GM23338 (cell line): Measurements from ENCODE around the gene TRAF1. TPM values are rescaled to one million over a fixed set of nuclear protein-coding genes. Genes with fewer than 3 reads are reported as not detected.

Source experiments
- ATAC-seq: fragments of 200-7000 bp; cut with Tn5 transposase; 3 replicates; pipeline ENCODE4 v1.9.1; 2020
- DNase-seq: peaks from one replicate; pipeline ENCODE4 v3.0.0-alpha.2; 2015; ENCODE audit warnings: low spot score
- H2AFZ ChIP-seq: fragments of 200-600 bp; sonication (generic); 2 replicates; pipeline ENCODE4 v1.8.0; 2016; ENCODE audit warnings: antibody characterized with exemption, mild to moderate bottlenecking, moderate library complexity
- H3F3A ChIP-seq: fragments of 200-600 bp; sonication (generic); replicated peaks from 2 replicates; pipeline ENCODE4 v1.8.0; 2017; ENCODE audit warnings: antibody characterized with exemption, mixed run types, low read depth
- H3K27ac ChIP-seq: fragments of 200-600 bp; sonication (generic); 2 replicates; pipeline ENCODE4 v1.6.1; 2016; ENCODE audit warnings: low read depth
- H3K27me3 ChIP-seq: fragments of 200-600 bp; sonication (generic); 2 replicates; pipeline ENCODE4 v1.8.0; 2016; ENCODE audit warnings: mild to moderate bottlenecking, mixed run types, moderate library complexity; ENCODE audit not compliant: insufficient read depth
- H3K36me3 ChIP-seq: fragments of 200-600 bp; sonication (generic); 2 replicates; pipeline ENCODE4 v1.8.0; 2016; ENCODE audit warnings: mild to moderate bottlenecking; ENCODE audit not compliant: insufficient read depth
- H3K4me1 ChIP-seq: fragments of 200-600 bp; sonication (generic); 2 replicates; pipeline ENCODE4 v1.8.0; 2016; ENCODE audit warnings: mild to moderate bottlenecking, moderate library complexity; ENCODE audit not compliant: insufficient read depth
- H3K4me2 ChIP-seq: fragments of 200-600 bp; sonication (generic); 2 replicates; pipeline ENCODE4 v1.7.1; 2017; ENCODE audit warnings: mixed run types
- H3K4me3 ChIP-seq: fragments of 200-600 bp; sonication (generic); 2 replicates; pipeline ENCODE4 v1.6.1; 2016; ENCODE audit warnings: mixed run types
- H3K79me2 ChIP-seq: fragments of 200-600 bp; sonication (generic); replicated peaks from 2 replicates; pipeline ENCODE4 v1.8.0; 2017; ENCODE audit warnings: mild to moderate bottlenecking; ENCODE audit not compliant: insufficient read depth
- H3K9me2 ChIP-seq: fragments of 200-600 bp; sonication (generic); 2 replicates; pipeline ENCODE4 v1.8.0; 2017; ENCODE audit not compliant: insufficient read depth
- H4K20me1 ChIP-seq: fragments of 200-600 bp; sonication (generic); replicated peaks from 2 replicates; pipeline ENCODE4 v1.8.0; 2017; ENCODE audit warnings: mild to moderate bottlenecking; ENCODE audit not compliant: insufficient read depth
- H3K27ac Mint-ChIP-seq: 2 replicates; pipeline ENCODE4 v1.8.0; 2020; ENCODE audit warnings: inconsistent platforms, mild to moderate bottlenecking, moderate library complexity, mixed read lengths
- H3K27me3 Mint-ChIP-seq: 3 replicates; pipeline ENCODE4 v1.8.0; 2022; ENCODE audit warnings: low read depth, mild to moderate bottlenecking, moderate library complexity, mixed read lengths, inconsistent platforms; ENCODE audit not compliant: insufficient read depth, poor library complexity
- H3K36me3 Mint-ChIP-seq: 3 replicates; pipeline ENCODE4 v1.8.0; 2021; ENCODE audit warnings: low read depth, mild to moderate bottlenecking, inconsistent platforms, moderate library complexity, mixed read lengths
- H3K4me1 Mint-ChIP-seq: 3 replicates; pipeline ENCODE4 v1.8.0; 2020; ENCODE audit warnings: mild to moderate bottlenecking, inconsistent platforms, mixed read lengths
- H3K4me3 Mint-ChIP-seq: 3 replicates; pipeline ENCODE4 v1.8.0; 2021; ENCODE audit warnings: moderate library complexity, mild to moderate bottlenecking, inconsistent platforms, mixed read lengths
- H3K9me3 Mint-ChIP-seq: 3 replicates; pipeline ENCODE4 v1.8.0; 2020; ENCODE audit warnings: moderate library complexity, mild to moderate bottlenecking, inconsistent platforms, mixed read lengths
- CREB1 ChIP-seq: fragments of 250-450 bp; sonication (Bioruptor Pico); IDR thresholded peaks from 2 replicates; pipeline ENCODE4 v1.5.0; 2020; ENCODE audit warnings: low read depth, mild to moderate bottlenecking, moderate library complexity
- CTCF ChIP-seq, 2 experiments: fragments of 200-600 bp in 1 of 2; sonication (generic) in 1 of 2; conservative IDR thresholded peaks; 2 replicates each; pipeline versions ENCODE4 v1.5.1 to v1.6.1; 2016 to 2017; ENCODE audit warnings: antibody characterized with exemption in 2 of 2, low read depth in 2 of 2, mild to moderate bottlenecking in 2 of 2, moderate library complexity in 1 of 2
- EZH2 ChIP-seq: fragments of 200-600 bp; sonication (generic); IDR thresholded peaks from one replicate; pipeline ENCODE4 v1.8.0; 2017; ENCODE audit warnings: antibody characterized with exemption, mild to moderate bottlenecking, low read depth; ENCODE audit not compliant: unreplicated experiment
- JUNB ChIP-seq: IDR thresholded peaks from one replicate; pipeline ENCODE4 v1.6.1; 2016; ENCODE audit warnings: antibody characterized with exemption; ENCODE audit not compliant: unreplicated experiment
- NANOG ChIP-seq: IDR thresholded peaks from 2 replicates; pipeline ENCODE4 v1.6.1; 2016; ENCODE audit warnings: antibody characterized with exemption, borderline replicate concordance
- STAT1 ChIP-seq: IDR thresholded peaks from one replicate; pipeline ENCODE4 v1.6.1; 2016; ENCODE audit warnings: antibody characterized with exemption; ENCODE audit not compliant: unreplicated experiment
- ZNF114 ChIP-seq: fragments of 250-450 bp; sonication (Bioruptor Pico); IDR thresholded peaks from 2 replicates; pipeline ENCODE4 v1.5.0; 2020; ENCODE audit warnings: mild to moderate bottlenecking, moderate library complexity
- polyA plus RNA-seq: library from polyadenylated mRNA; unstranded; fragments of >200 nt; fragmentation: Nextera tagmentation; extraction: Ambion mirVana; gene quantifications from 2 replicates; pipeline ENCODE4 v1.2.1, GENCODE V29; 2016
- total RNA-seq: library from RNA; depleted of rRNA; stranded (reverse); fragments of >200 nt; shearing (Covaris generic); gene quantifications from 2 replicates; pipeline ENCODE4 v1.2.3, GENCODE V29; 2014
- TF ChIP-seq, protein P1 (sequence below): fragments of 250-450 bp; sonication (Bioruptor Pico); IDR thresholded peaks from 2 replicates; pipeline ENCODE4 v1.5.0; 2020; ENCODE audit warnings: mild to moderate bottlenecking, moderate library complexity

The TRAF1 gene
- total and polyA plus RNA-seq, 2 experiments from 2014 or later = 0.39 to 1.4 TPM

DNA sequence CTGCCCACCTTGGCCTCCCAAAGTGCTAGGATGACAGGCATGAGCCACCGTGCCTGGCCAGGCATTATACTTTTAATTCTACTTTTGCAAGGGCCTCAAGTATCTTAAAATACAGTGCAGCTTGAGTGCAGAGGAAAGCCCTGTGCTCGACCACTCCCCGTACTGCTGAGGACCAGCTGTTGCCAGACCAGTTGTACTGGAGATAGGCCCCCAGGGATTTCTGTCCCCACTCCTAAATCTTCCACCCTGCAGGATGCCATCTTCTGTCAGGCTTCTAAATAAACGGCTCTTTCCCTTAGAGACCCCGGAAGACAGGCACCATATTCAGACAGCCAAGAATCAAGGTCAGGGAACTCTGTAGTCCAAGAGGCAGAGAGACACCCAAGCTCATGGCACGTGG lies 67.2 kb downstream of the TRAF1 start (continued):
- TF ChIP-seq, protein P1, sequence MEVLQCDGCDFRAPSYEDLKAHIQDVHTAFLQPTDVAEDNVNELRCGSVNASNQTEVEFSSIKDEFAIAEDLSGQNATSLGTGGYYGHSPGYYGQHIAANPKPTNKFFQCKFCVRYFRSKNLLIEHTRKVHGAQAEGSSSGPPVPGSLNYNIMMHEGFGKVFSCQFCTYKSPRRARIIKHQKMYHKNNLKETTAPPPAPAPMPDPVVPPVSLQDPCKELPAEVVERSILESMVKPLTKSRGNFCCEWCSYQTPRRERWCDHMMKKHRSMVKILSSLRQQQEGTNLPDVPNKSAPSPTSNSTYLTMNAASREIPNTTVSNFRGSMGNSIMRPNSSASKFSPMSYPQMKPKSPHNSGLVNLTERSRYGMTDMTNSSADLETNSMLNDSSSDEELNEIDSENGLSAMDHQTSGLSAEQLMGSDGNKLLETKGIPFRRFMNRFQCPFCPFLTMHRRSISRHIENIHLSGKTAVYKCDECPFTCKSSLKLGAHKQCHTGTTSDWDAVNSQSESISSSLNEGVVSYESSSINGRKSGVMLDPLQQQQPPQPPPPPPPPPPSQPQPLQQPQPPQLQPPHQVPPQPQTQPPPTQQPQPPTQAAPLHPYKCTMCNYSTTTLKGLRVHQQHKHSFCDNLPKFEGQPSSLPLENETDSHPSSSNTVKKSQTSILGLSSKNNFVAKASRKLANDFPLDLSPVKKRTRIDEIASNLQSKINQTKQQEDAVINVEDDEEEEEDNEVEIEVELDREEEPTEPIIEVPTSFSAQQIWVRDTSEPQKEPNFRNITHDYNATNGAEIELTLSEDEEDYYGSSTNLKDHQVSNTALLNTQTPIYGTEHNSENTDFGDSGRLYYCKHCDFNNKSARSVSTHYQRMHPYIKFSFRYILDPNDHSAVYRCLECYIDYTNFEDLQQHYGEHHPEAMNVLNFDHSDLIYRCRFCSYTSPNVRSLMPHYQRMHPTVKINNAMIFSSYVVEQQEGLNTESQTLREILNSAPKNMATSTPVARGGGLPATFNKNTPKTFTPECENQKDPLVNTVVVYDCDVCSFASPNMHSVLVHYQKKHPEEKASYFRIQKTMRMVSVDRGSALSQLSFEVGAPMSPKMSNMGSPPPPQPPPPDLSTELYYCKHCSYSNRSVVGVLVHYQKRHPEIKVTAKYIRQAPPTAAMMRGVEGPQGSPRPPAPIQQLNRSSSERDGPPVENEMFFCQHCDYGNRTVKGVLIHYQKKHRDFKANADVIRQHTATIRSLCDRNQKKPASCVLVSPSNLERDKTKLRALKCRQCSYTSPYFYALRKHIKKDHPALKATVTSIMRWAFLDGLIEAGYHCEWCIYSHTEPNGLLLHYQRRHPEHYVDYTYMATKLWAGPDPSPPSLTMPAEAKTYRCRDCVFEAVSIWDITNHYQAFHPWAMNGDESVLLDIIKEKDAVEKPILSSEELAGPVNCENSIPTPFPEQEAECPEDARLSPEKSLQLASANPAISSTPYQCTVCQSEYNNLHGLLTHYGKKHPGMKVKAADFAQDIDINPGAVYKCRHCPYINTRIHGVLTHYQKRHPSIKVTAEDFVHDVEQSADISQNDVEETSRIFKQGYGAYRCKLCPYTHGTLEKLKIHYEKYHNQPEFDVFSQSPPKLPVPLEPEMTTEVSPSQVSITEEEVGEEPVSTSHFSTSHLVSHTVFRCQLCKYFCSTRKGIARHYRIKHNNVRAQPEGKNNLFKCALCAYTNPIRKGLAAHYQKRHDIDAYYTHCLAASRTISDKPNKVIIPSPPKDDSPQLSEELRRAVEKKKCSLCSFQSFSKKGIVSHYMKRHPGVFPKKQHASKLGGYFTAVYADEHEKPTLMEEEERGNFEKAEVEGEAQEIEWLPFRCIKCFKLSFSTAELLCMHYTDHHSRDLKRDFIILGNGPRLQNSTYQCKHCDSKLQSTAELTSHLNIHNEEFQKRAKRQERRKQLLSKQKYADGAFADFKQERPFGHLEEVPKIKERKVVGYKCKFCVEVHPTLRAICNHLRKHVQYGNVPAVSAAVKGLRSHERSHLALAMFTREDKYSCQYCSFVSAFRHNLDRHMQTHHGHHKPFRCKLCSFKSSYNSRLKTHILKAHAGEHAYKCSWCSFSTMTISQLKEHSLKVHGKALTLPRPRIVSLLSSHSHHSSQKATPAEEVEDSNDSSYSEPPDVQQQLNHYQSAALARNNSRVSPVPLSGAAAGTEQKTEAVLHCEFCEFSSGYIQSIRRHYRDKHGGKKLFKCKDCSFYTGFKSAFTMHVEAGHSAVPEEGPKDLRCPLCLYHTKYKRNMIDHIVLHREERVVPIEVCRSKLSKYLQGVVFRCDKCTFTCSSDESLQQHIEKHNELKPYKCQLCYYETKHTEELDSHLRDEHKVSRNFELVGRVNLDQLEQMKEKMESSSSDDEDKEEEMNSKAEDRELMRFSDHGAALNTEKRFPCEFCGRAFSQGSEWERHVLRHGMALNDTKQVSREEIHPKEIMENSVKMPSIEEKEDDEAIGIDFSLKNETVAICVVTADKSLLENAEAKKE (CRISPR knock-in tag) = no peak
- no peak for TF ChIP-seq EZH2
- no peak for TF ChIP-seq CREB1 (CRISPR knock-in tag)
- TF ChIP-seq CTCF (conservative IDR thresholded peaks at IDR 0.05; ENCODE audit: low read depth in 2 of 2) = no peak
- no peak for TF ChIP-seq STAT1
- no peak for TF ChIP-seq NANOG

DNA sequence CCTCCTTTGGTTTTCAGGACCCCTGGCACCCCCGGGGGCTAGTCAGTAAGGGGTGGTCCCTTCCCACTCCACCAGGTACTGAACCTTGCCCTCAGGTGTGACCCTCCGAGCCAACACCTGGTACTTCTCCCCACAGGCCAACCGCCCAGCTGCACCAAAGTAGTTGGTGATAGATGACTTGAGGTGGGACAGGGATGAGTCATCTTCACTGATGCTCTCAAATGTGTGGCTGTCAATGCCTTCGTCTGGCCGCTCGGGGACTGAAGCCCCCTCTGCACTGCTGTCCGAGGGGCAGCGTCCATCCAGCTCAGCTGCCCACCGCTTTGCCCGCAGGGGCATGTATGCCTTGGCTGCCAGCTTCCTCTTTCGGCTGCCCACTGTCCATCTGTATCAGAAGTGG lies 68.7 kb downstream of the TRAF1 start:
- H3K9me2 ChIP-seq = no peaks in the 10 kb centered on the region
- H3K27ac ChIP-seq = no peak overlapping the region
- no peak overlapping the region for H3K4me3 ChIP-seq
- H3K4me2 ChIP-seq = no peak overlapping the region
- no peaks in the 10 kb centered on the region for H3K79me2 ChIP-seq
- H3K4me1 ChIP-seq = peaks cover 1% of the 10 kb centered on the region; the same call in 1 of the 2 replicates
- no peaks in the 10 kb centered on the region for H3F3A ChIP-seq
- H3K36me3 ChIP-seq = no peaks in the 10 kb centered on the region
- no peak overlapping the region for H2AFZ ChIP-seq
- Mint-ChIP-seq H3K27me3 (peaks cover 5% of the 10 kb centered on the region), H3K4me1 (peaks cover 3% of the 10 kb centered on the region; the same call in 2 of the 3 replicates), H3K4me3 (no peak overlapping the region), H3K27ac (no peak overlapping the region), H3K36me3 (peaks cover 9% of the 10 kb centered on the region), H3K9me3 (no peaks in the 10 kb centered on the region)
- DNase-seq = no peak
- no peaks in the 10 kb centered on the region for H3K27me3 ChIP-seq
- no peak for ATAC-seq
- no peaks in the 10 kb centered on the region for H4K20me1 ChIP-seq
- no peak for TF ChIP-seq ZNF114
- no peak for TF ChIP-seq JUNB
- TF ChIP-seq, protein P1 (CRISPR knock-in tag) = no peak
